SK-N-SH treated with all-trans-retinoic acid at 6 μM for 48 hours (cell line): ENCODE data around the gene ARAP1.

Experiments used
- BACH2 ChIP-seq: fragments of 250-450 bp; sonication (Bioruptor Pico); IDR thresholded peaks from 2 replicates; pipeline ENCODE4 v1.9.0; 2021; ENCODE audit warnings: mild to moderate bottlenecking, borderline replicate concordance
- ISL1 ChIP-seq: fragments of 250-450 bp; sonication (Bioruptor Pico); IDR thresholded peaks from 2 replicates; pipeline ENCODE4 v2.1.2; 2022; ENCODE audit warnings: mild to moderate bottlenecking, moderate library complexity
- PATZ1 ChIP-seq: fragments of 250-450 bp; sonication (Bioruptor Pico); IDR thresholded peaks from 2 replicates; pipeline ENCODE4 v1.8.0; 2020; ENCODE audit warnings: mild to moderate bottlenecking, moderate library complexity, borderline replicate concordance
- SNAI2 ChIP-seq: fragments of 250-450 bp; sonication (Bioruptor Pico); IDR thresholded peaks from 2 replicates; pipeline ENCODE4 v1.5.0; 2020; ENCODE audit warnings: mild to moderate bottlenecking, moderate library complexity
- TOX ChIP-seq: fragments of 250-450 bp; sonication (Bioruptor Pico); IDR thresholded peaks from 2 replicates; pipeline ENCODE4 v1.8.0; 2021; ENCODE audit warnings: mild to moderate bottlenecking, moderate library complexity, borderline replicate concordance
- TSHZ2 ChIP-seq: fragments of 250-450 bp; sonication (Bioruptor Pico); IDR thresholded peaks from 2 replicates; pipeline ENCODE4 v1.5.0; 2020; ENCODE audit warnings: mild to moderate bottlenecking, moderate library complexity
- ZFP3 ChIP-seq: fragments of 250-450 bp; sonication (Bioruptor Pico); IDR thresholded peaks from 2 replicates; pipeline ENCODE4 v1.5.0; 2020; ENCODE audit warnings: mild to moderate bottlenecking, moderate library complexity
- ZNF565 ChIP-seq: fragments of 450-650 bp; formaldehyde crosslinking; conservative IDR thresholded peaks from 2 replicates; pipeline ENCODE4 v1.5.0; 2020; ENCODE audit warnings: low read depth, mild to moderate bottlenecking, moderate library complexity
- ZNF70 ChIP-seq: fragments of 450-650 bp; formaldehyde crosslinking; IDR thresholded peaks from 2 replicates; pipeline ENCODE4 v1.5.0; 2020; ENCODE audit warnings: mild to moderate bottlenecking, moderate library complexity
- ZNF8 ChIP-seq: fragments of 450-650 bp; formaldehyde crosslinking; IDR thresholded peaks from 2 replicates; pipeline ENCODE4 v1.5.0; 2020; ENCODE audit warnings: mild to moderate bottlenecking, moderate library complexity

- TF ChIP-seq SNAI2 (CRISPR knock-in tag) (no peak), PATZ1 (CRISPR knock-in tag) (no peak), BACH2 (CRISPR knock-in tag) (no peak), ZFP3 (no peak), TSHZ2 (CRISPR knock-in tag) (no peak), ZNF565 (CRISPR knock-in tag) (no peak), ZNF70 (CRISPR knock-in tag) (no peak), ZNF8 (CRISPR knock-in tag) (no peak), TOX (CRISPR knock-in tag) (no peak), ISL1 (CRISPR knock-in tag) (no peak)
These were observed 32.2 kb downstream of the ARAP1 start for GRCh38 chr11:72720047-72720446.
